Colonic mucosa (tissue), 4 donors: Measurements from ENCODE around the gene ERBIN. TPM values are rescaled to one million over a fixed set of nuclear protein-coding genes. Genes with fewer than 3 reads are reported as not detected.
"Not testable (repeated sequence)": the region's sequence is repeated elsewhere in the genome, so short reads cannot be mapped to it uniquely, and the experiment has no call there.

ENCODE experiments used
- DNase-seq: peaks from one replicate; pipeline ENCODE4 v3.0.0-alpha.2; 2020
- H3K27ac ChIP-seq: fragments of 200-600 bp; one replicate; pipeline ENCODE4 v1.8.0; 2021
- H3K27me3 ChIP-seq: fragments of 200-600 bp; one replicate; pipeline ENCODE4 v1.8.0; 2021
- H3K36me3 ChIP-seq: fragments of 200-600 bp; one replicate; pipeline ENCODE4 v1.8.0; 2021
- H3K4me1 ChIP-seq: fragments of 200-600 bp; one replicate; pipeline ENCODE4 v1.8.0; 2021; ENCODE audit warnings: mild to moderate bottlenecking
- H3K4me3 ChIP-seq: fragments of 200-600 bp; one replicate; pipeline ENCODE4 v1.8.0; 2021
- H3K9ac ChIP-seq, 2 donors: one replicate each; pipeline ENCODE4 v1.7.0; 2013; ENCODE audit warnings: control low read depth in 2 of 2, low read depth in 2 of 2, low read length in 2 of 2
- H3K9me3 ChIP-seq: fragments of 200-600 bp; one replicate; pipeline ENCODE4 v1.8.0; 2021
- intact Hi-C: fragments of 100-400 bp; cut with DNase I; formaldehyde crosslinking; loops from one replicate; pipeline ENCODE4 v1.14.1; 2022
- total RNA-seq, 2 donors: library from RNA; stranded (reverse); fragmentation: NEBNext Ultra II Directional in 1 of 2; extraction: Animal tissue kit (Norgen Biotek cat#: 25700) in 1 of 2; gene quantifications; one replicate each; pipeline ENCODE4 v1.2.1, GENCODE V29; 2021
- TF ChIP-seq, protein P1 (sequence below): fragments of 200-600 bp; IDR thresholded peaks from one replicate; pipeline ENCODE4 v1.8.0; 2022; ENCODE audit warnings: antibody characterized with exemption, mild to moderate bottlenecking
- donor health status: healthy.
- donor health status: DM: no; HTN: no; CAD: no.
- donor health status: DM: no; HTN: no; CAD: no.

ERBIN gene
- total RNA-seq, 2 donors from 2014 or later = 69.3 to 110 TPM

DNA sequence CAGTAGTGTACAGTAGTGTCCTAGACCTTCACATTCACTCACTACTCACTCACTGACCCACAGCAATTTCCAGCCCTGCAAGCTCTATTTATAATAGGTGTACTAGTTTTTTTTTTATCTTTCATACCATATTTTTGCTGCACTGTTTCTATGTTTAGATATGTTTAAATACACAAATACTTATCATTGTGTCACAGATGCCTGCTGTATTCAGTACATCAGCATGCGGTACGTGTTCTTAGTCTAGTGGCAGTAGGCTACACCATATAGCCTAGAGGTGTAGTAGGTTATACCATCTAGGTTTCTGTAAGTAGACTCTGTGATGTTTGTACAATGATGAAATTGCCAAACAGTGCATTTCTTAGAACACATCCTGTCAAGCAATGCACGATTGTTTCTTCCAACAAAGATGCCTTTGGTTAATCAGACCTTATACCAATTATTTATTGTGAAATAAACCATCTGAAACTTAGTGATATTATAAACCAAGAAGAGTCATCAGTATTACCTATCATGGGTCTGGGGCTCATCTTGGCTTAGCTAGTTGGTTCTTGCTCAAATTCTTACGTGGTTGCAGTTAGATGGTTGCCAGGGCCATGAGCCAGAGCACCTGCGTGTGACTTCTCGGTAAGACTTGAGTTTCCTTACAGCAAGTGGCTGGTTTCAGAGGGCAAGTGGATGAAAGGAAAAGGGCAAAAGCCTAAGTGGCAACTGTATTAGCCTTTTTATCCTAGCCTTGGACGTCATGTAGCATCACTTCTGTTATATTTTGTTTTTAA is 41.1 kb downstream of the ERBIN start:
- TF ChIP-seq, protein P1, sequence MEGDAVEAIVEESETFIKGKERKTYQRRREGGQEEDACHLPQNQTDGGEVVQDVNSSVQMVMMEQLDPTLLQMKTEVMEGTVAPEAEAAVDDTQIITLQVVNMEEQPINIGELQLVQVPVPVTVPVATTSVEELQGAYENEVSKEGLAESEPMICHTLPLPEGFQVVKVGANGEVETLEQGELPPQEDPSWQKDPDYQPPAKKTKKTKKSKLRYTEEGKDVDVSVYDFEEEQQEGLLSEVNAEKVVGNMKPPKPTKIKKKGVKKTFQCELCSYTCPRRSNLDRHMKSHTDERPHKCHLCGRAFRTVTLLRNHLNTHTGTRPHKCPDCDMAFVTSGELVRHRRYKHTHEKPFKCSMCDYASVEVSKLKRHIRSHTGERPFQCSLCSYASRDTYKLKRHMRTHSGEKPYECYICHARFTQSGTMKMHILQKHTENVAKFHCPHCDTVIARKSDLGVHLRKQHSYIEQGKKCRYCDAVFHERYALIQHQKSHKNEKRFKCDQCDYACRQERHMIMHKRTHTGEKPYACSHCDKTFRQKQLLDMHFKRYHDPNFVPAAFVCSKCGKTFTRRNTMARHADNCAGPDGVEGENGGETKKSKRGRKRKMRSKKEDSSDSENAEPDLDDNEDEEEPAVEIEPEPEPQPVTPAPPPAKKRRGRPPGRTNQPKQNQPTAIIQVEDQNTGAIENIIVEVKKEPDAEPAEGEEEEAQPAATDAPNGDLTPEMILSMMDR = no peak
- intact Hi-C loops = no loop called here
- Histone ChIP-seq H3K4me3 (no peak overlapping the region), H3K9ac (no peak overlapping the region), H3K27me3 (no peaks in the 10 kb centered on the region), H3K9me3 (no peaks in the 10 kb centered on the region), H3K27ac (no peak overlapping the region), H3K4me1 (peaks cover 7% of the 10 kb centered on the region), H3K36me3 (no peaks in the 10 kb centered on the region)
- DNase-seq = no peak

DNA sequence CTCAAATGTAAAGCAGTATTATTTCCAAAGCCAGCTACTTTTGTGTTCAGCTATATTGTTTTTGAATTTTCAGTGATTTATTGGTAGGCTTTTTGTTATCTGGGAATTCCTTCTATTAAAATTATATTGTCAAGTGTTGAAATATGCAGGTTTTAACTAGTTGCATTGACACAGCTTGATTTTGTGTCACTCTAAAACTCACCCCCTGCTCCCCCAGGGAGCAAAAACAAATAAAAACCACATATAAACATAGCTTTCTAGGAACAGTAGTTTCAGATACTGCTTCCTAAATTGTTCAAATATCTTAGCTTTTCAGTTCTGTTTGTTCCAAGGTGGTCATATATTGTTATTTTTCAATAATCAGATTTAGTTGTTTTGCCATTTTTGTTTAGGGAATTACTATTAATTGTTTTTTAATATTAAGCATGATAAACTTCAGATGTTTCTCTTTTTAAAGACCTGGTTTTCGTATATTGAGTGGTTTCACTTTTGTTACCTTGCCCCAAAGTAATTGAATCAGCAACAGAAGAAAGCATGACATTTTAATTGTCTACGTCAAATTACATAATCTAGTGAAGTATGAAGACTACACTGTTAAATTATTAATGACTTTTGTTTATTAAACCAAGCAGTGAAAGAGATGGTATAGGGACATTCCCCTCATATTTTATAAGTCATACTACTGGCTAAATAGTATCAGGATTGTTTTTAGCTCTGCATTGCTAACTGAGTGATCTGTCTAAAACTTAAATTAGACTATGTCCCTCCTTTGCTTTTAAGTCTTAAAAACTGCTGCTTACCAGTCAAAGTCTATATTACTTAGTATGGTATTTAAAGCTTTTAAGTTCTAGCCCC is 43.4 kb downstream of the ERBIN start:
- intact Hi-C loops = no loop called here
- Histone ChIP-seq H3K4me1 (peaks cover 7% of the 10 kb centered on the region), H3K9me3 (no peaks in the 10 kb centered on the region), H3K36me3 (no peaks in the 10 kb centered on the region), H3K27me3 (no peaks in the 10 kb centered on the region), H3K27ac (no peak overlapping the region), H3K9ac (no peak overlapping the region), H3K4me3 (no peak overlapping the region)
- TF ChIP-seq, protein P1 = no peak
- DNase-seq = no peak

DNA sequence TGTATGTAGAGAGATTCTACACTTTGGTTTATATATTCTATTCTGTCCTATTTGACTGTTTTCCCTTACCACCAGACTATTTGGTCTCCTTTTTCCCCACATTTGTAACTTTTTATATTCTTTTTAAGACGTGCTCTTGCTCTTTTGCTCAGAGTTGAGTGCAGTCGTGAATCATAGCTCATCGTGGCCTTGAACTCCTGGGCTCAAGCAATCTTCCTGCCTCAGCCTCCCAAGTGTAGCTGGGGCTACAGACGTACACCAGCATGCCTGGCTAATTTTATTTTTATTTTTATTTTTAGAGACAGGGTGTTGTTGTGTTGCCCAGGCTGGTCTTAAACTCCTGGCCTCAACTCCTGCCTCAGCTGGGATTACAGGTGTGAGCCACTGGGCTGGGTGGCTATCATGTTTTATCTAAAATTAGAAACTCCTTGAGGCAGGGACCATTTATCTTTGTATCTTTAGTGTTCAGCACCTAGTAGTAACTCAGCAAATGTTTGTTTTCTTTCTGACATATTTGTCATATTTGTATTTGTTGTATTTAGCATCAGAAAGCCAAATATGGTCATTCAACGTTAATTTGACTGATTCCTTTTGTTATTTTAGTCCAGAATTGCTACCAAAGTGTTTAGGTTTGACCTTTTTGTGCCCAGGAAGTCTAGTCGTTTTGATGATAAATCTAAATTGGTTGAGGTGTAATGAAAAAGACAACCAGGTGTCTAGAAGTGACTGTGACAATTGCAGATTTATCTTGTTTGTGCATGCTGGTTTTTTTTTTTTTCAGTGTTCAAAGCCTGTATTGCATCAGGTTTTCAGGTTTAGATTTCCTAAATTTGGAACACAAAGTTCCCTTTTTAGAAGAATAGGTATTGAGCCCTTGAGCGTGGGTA is 44.3 kb downstream of the ERBIN start:
- Histone ChIP-seq H3K9ac (no peak overlapping the region), H3K36me3 (no peaks in the 10 kb centered on the region), H3K27me3 (no peaks in the 10 kb centered on the region), H3K9me3 (no peaks in the 10 kb centered on the region), H3K4me3 (no peak overlapping the region), H3K27ac (no peak overlapping the region), H3K4me1 (peaks cover 7% of the 10 kb centered on the region)
- intact Hi-C loops = no loop called here
- no peak for DNase-seq
- TF ChIP-seq, protein P1 = no peak

DNA sequence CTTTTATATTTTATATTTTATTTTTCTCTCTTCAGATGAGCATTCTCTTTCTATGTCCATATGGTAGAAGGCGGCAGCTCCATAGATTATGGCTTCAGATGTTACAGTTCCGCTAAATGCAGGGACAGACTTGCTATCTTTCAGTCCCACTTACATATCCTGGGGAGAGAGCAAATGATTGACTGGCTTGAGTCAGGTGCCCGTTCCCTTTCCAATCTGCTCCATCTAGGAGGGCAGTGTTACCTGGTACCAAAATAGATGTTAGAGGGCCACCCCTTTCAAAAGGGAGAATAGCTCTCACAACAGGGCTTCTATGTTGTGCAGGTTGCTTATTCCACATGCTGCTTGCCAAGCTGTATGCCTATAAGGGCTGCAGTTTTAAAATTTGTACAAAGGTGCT is 45.3 kb downstream of the ERBIN start:
- H3K9me3 ChIP-seq = no peaks in the 10 kb centered on the region
- H3K27ac ChIP-seq = no peak overlapping the region
- H3K9ac ChIP-seq = no peak overlapping the region
- H3K4me1 ChIP-seq = peaks cover 7% of the 10 kb centered on the region
- H3K27me3 ChIP-seq = no peaks in the 10 kb centered on the region
- TF ChIP-seq, protein P1 = no peak
- H3K36me3 ChIP-seq = no peaks in the 10 kb centered on the region
- DNase-seq = no peak
- H3K4me3 ChIP-seq = no peak overlapping the region
- intact Hi-C loops = no loop called here

DNA sequence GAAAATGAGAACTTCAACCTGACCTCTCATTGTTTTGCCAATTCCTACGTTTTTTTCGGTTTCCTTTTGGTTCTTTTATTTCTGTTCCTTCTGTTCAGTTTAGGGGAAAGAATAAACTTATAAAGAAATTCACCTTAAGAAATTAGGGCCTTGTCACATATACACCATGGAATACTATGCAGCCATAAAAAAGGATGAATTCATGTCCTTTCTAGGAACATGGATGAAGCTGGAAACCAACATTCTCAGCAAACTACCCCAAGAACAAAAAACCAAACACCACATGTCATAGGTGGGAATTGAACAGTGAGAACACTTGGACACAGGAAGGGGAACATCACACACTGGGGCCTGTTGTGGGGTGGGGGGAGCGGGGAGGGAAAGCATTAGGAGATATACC is 46.5 kb downstream of the ERBIN start:
- H3K36me3 ChIP-seq, H3K9ac ChIP-seq, H3K4me3 ChIP-seq, H3K4me1 ChIP-seq, H3K9me3 ChIP-seq, DNase-seq, intact Hi-C loops, H3K27me3 ChIP-seq, H3K27ac ChIP-seq: not testable (repeated sequence)
